HEK293 (cell line): ENCODE data around the gene TFPT.

ENCODE experiments used
- CTCF ChIA-PET: fragments of 350-600 bp; formaldehyde crosslinking; extraction: SDS; loops from one replicate; lab custom pipeline; 2021; ENCODE audit warnings: antibody characterized with exemption; lab: Yijun Ruan, JAX
- POLR2A ChIA-PET: fragments of 300-600 bp; formaldehyde crosslinking; extraction: SDS; loops from one replicate; lab custom pipeline; 2020; ENCODE audit warnings: antibody characterized with exemption, inconsistent platforms; lab: Yijun Ruan, JAX
- H3K27ac ChIP-seq: fragments of 200-500 bp; sonication (Bioruptor generic); 2 replicates; pipeline ENCODE4 v1.5.1; 2014; ENCODE audit warnings: low read depth, low read length, control low read depth, inconsistent platforms; ENCODE audit errors: extremely low read depth
- H3K36me3 ChIP-seq, 2 experiments: fragments of 200-500 bp in 1 of 2; sonication (Bioruptor generic) in 1 of 2; 1 replicate in 1 of 2; 2 replicates in 1 of 2; pipeline ENCODE4 v1.5.1; 2014 to 2017; ENCODE audit warnings: inconsistent platforms in 2 of 2, low read length in 2 of 2; ENCODE audit not compliant: control insufficient read depth in 2 of 2, insufficient read depth in 1 of 2
- H3K4me1 ChIP-seq: fragments of 200-500 bp; sonication (Bioruptor generic); 2 replicates; pipeline ENCODE4 v1.5.1; 2014; ENCODE audit warnings: mild to moderate bottlenecking, low read length, inconsistent platforms; ENCODE audit not compliant: control insufficient read depth, insufficient read depth
- H3K4me3 ChIP-seq: 2 replicates; pipeline ENCODE4 v1.5.1; 2011; ENCODE audit warnings: low read depth, mild to moderate bottlenecking, control low read depth, low read length, moderate library complexity
- H3K9me3 ChIP-seq: fragments of 200-500 bp; sonication (Bioruptor generic); 2 replicates; pipeline ENCODE4 v1.5.1; 2014; ENCODE audit warnings: low read depth, low read length, inconsistent platforms; ENCODE audit not compliant: control insufficient read depth, insufficient read depth
- KLF8 ChIP-seq: fragments of 450-650 bp; formaldehyde crosslinking; IDR thresholded peaks from 2 replicates; pipeline ENCODE4 v1.5.1; 2016; ENCODE audit warnings: missing biosample characterization, missing genetic modification characterization
- OSR2 ChIP-seq: fragments of 450-650 bp; formaldehyde crosslinking; IDR thresholded peaks from 2 replicates; pipeline ENCODE4 v1.5.1; 2016; ENCODE audit warnings: missing biosample characterization, missing genetic modification characterization
- ZBTB1 ChIP-seq: fragments of 450-650 bp; formaldehyde crosslinking; IDR thresholded peaks from 2 replicates; pipeline ENCODE4 v1.5.1; 2016; ENCODE audit warnings: missing biosample characterization, missing genetic modification characterization
- ZBTB8A ChIP-seq: fragments of 450-650 bp; formaldehyde crosslinking; IDR thresholded peaks from 2 replicates; pipeline ENCODE4 v1.5.1; 2016; ENCODE audit warnings: missing biosample characterization, missing genetic modification characterization
- ZNF10 ChIP-seq: fragments of 450-650 bp; formaldehyde crosslinking; IDR thresholded peaks from 2 replicates; pipeline ENCODE4 v1.5.1; 2017; ENCODE audit warnings: missing biosample characterization, missing genetic modification characterization
- ZNF184 ChIP-seq: fragments of 450-650 bp; IDR thresholded peaks from 2 replicates; pipeline ENCODE4 v1.5.1; 2018; ENCODE audit warnings: missing biosample characterization, mild to moderate bottlenecking, missing genetic modification characterization
- ZNF214 ChIP-seq: fragments of 450-650 bp; formaldehyde crosslinking; IDR thresholded peaks from 2 replicates; pipeline ENCODE4 v1.5.1; 2017; ENCODE audit warnings: missing biosample characterization, mild to moderate bottlenecking, missing genetic modification characterization, borderline replicate concordance
- ZNF292 ChIP-seq: fragments of 450-650 bp; formaldehyde crosslinking; IDR thresholded peaks from 2 replicates; pipeline ENCODE4 v1.5.1; 2016; ENCODE audit warnings: low read depth, missing biosample characterization, missing genetic modification characterization, borderline replicate concordance
- ZNF514 ChIP-seq: fragments of 450-650 bp; formaldehyde crosslinking; IDR thresholded peaks from 2 replicates; pipeline ENCODE4 v1.5.1; 2016; ENCODE audit warnings: missing biosample characterization, missing genetic modification characterization
- ZNF560 ChIP-seq: fragments of 450-650 bp; formaldehyde crosslinking; IDR thresholded peaks from 2 replicates; pipeline ENCODE4 v1.5.1; 2017; ENCODE audit warnings: missing biosample characterization, missing genetic modification characterization, borderline replicate concordance
- ZNF596 ChIP-seq: fragments of 450-650 bp; IDR thresholded peaks from 2 replicates; pipeline ENCODE4 v1.5.0; 2018; ENCODE audit warnings: missing biosample characterization, mild to moderate bottlenecking, missing genetic modification characterization, moderate library complexity
- ZNF664 ChIP-seq: fragments of 450-650 bp; formaldehyde crosslinking; IDR thresholded peaks from 2 replicates; pipeline ENCODE4 v1.5.1; 2016; ENCODE audit warnings: missing biosample characterization, missing genetic modification characterization
- TF ChIP-seq, protein P1 (sequence below): fragments of 450-650 bp; formaldehyde crosslinking; IDR thresholded peaks from 2 replicates; pipeline ENCODE4 v1.5.1; 2016; ENCODE audit warnings: missing biosample characterization, missing genetic modification characterization
- TF ChIP-seq, protein P2 (sequence below): fragments of 450-650 bp; formaldehyde crosslinking; IDR thresholded peaks from 2 replicates; pipeline ENCODE4 v1.5.1; 2016; ENCODE audit warnings: missing biosample characterization, missing genetic modification characterization
- TF ChIP-seq, protein P3 (sequence below): fragments of 450-650 bp; formaldehyde crosslinking; IDR thresholded peaks from 2 replicates; pipeline ENCODE4 v1.5.1; 2016; ENCODE audit warnings: missing biosample characterization, missing genetic modification characterization
- TF ChIP-seq, protein P4 (sequence below): fragments of 450-650 bp; formaldehyde crosslinking; IDR thresholded peaks from 2 replicates; pipeline ENCODE4 v1.5.1; 2016; ENCODE audit warnings: missing biosample characterization, missing genetic modification characterization

TFPT gene

DNA sequence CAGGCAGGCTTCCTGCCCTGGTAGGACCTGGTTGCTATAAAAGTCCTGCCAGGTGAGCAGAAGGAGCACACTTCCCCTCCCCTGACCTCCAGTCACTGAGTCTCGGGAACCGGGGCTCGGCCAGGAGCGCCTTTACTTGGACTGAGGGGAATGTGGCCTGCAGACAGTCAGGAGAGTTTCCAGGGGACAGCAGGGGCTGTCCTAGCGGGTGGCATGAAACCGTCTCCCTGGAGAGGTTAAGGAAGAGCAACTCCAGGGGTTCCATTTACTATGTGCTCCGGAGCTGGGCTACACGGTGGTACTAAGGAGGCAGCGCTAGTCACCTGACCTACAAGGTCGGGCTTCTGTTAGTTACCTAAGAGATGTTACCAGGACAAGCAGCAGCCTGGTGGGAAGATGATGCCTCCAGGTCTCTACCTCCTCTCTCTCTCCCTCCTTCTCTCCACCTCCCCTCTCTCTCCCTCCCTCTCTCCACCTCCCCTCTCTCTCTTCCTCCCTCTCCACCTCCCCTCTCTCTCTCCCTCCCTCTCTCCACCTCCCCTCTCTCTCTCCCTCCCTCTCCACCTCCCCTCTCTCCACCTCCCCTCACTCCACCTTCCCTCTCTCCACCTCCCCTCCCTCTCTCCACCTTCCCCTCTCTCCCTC lies 18.0 kb upstream of the TFPT start (continued):
- 0 out of 2 replicates have a peak, but pooled peaks have one; percentile 37 for TF ChIP-seq ZNF596 (tag by site-specific recombination)

DNA sequence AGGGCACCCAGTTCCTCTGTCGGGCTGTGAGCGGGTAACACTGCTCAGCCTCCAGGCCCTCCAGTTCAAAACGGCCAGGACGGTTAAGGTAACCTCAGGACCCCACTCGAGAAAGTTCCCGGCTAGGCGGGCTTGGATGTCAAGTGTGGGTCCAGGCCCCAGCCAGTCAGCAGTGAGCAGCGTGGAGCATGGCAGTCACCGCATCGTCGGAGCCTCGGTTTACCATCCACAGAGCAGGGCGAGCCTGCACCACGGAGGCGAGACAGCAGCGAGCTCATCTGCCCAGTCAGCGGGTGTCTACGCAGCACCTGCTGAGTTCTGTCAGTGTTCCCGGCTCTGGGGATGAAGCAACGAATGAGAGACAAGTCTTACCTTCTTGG lies 14.2 kb upstream of the TFPT start:
- POLR2A ChIA-PET: no interaction called here
- TF ChIP-seq OSR2: no peak
- TF ChIP-seq, protein P1, sequence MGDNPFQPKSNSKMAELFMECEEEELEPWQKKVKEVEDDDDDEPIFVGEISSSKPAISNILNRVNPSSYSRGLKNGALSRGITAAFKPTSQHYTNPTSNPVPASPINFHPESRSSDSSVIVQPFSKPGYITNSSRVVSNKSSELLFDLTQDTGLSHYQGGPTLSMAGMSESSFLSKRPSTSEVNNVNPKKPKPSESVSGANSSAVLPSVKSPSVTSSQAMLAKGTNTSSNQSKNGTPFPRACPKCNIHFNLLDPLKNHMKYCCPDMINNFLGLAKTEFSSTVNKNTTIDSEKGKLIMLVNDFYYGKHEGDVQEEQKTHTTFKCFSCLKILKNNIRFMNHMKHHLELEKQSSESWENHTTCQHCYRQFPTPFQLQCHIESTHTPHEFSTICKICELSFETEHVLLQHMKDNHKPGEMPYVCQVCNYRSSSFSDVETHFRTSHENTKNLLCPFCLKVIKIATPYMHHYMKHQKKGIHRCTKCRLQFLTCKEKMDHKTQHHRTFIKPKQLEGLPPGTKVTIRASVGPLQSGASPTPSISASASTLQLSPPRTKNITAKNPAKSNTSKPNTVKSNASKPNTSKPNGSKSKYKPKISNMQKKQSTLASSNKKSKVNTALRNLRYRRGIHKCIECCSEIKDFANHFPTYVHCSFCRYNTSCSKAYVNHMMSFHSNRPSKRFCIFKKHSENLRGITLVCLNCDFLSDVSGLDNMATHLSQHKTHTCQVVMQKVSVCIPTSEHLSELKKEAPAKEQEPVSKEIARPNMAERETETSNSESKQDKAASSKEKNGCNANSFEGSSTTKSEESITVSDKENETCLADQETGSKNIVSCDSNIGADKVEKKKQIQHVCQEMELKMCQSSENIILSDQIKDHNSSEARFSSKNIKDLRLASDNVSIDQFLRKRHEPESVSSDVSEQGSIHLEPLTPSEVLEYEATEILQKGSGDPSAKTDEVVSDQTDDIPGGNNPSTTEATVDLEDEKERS: no peak
- CTCF ChIA-PET: no interaction called here
- Histone ChIP-seq H3K36me3 (peaks cover 17 to 67% of the 10 kb centered on the region in 2 experiments), H3K4me1 (no peaks in the 10 kb centered on the region), H3K4me3 (no peak overlapping the region), H3K27ac (no peak overlapping the region), H3K9me3 (peaks cover 2% of the 10 kb centered on the region)

DNA sequence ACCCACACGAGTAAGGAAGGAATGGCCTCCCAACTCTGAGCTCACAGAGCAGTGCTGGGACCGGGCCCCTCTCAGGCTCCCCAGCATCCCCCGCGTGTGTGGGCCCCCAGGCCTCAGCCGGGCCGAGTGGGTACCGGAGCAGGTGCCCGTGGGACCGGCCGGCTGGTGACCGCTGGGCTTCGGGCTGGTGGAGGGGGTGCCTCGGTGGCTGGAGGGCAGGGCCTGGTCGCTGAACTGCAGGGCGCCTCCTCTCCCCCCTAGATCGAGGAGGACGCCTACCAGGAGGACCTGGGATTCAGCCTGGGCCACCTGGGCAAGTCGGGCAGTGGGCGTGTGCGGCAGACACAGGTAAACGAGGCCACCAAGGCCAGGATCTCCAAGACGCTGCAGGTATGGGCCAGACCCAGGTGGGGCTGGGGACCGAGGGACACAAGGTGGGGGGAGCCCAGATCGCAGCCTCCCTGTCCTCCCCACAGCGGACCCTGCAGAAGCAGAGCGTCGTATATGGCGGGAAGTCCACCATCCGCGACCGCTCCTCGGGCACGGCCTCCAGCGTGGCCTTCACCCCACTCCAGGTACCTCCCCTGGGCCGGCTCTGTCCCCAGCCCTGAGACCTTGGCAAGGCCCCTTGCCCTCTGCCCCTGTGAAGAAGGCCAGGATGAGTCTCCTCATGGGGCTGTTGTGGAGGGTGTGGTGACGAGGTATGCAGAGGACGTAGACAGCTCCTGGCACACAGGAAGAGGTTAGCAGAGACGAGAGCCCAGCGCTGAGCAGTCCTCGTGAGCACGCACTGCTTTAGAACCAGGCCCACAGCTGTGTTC lies 13.5 kb upstream of the TFPT start:
- H3K4me1 ChIP-seq: no peaks in the 10 kb centered on the region
- POLR2A ChIA-PET: interaction anchor here (6.2 kb wide), 1 partner anchor 8 kb away, joined by 37 read pairs; the partner anchor contains the start of gene CNOT3
- CTCF ChIA-PET: interaction anchor here (0.5 kb wide), 1 partner anchor 1313 kb away, joined by 3 read pairs; no protein-coding TSS in a partner anchor
- peaks cover 17 to 73% of the 10 kb centered on the region in 2 experiments for H3K36me3 ChIP-seq
- peaks cover 2% of the 10 kb centered on the region for H3K9me3 ChIP-seq
- no peak overlapping the region for H3K4me3 ChIP-seq
- TF ChIP-seq, protein P2, sequence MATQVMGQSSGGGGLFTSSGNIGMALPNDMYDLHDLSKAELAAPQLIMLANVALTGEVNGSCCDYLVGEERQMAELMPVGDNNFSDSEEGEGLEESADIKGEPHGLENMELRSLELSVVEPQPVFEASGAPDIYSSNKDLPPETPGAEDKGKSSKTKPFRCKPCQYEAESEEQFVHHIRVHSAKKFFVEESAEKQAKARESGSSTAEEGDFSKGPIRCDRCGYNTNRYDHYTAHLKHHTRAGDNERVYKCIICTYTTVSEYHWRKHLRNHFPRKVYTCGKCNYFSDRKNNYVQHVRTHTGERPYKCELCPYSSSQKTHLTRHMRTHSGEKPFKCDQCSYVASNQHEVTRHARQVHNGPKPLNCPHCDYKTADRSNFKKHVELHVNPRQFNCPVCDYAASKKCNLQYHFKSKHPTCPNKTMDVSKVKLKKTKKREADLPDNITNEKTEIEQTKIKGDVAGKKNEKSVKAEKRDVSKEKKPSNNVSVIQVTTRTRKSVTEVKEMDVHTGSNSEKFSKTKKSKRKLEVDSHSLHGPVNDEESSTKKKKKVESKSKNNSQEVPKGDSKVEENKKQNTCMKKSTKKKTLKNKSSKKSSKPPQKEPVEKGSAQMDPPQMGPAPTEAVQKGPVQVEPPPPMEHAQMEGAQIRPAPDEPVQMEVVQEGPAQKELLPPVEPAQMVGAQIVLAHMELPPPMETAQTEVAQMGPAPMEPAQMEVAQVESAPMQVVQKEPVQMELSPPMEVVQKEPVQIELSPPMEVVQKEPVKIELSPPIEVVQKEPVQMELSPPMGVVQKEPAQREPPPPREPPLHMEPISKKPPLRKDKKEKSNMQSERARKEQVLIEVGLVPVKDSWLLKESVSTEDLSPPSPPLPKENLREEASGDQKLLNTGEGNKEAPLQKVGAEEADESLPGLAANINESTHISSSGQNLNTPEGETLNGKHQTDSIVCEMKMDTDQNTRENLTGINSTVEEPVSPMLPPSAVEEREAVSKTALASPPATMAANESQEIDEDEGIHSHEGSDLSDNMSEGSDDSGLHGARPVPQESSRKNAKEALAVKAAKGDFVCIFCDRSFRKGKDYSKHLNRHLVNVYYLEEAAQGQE (tag by site-specific recombination): no peak
- TF ChIP-seq, protein P3, sequence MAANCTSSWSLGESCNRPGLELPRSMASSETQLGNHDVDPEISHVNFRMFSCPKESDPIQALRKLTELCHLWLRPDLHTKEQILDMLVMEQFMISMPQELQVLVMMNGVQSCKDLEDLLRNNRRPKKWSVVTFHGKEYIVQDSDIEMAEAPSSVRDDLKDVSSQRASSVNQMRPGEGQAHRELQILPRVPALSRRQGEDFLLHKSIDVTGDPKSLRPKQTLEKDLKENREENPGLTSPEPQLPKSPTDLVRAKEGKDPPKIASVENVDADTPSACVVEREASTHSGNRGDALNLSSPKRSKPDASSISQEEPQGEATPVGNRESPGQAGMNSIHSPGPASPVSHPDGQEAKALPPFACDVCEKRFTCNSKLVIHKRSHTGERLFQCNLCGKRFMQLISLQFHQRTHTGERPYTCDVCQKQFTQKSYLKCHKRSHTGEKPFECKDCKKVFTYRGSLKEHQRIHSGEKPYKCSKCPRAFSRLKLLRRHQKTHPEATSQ (tag by site-specific recombination): no peak
- H3K27ac ChIP-seq: no peak overlapping the region

DNA sequence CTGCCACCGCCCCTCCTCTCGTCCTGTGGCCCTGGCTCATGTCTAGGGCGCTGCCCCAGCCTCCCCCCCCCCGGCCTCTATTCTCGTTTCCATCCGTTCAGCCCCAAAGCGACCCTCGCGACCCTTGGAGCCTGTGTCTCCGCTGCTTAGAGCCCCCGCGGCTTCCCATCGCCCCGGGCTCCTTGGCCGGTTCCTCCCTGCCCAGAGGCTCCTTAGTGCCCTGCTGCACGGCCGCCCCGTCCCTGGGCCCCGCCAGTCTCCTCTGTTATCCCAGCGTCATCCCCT lies 12.9 kb upstream of the TFPT start:
- CTCF ChIA-PET: interaction anchor here (0.5 kb wide), 1 partner anchor 1313 kb away, joined by 3 read pairs; no protein-coding TSS in a partner anchor
- Histone ChIP-seq H3K4me3 (no peak overlapping the region), H3K27ac (no peak overlapping the region), H3K9me3 (no peaks in the 10 kb centered on the region), H3K4me1 (no peaks in the 10 kb centered on the region), H3K36me3 (peaks cover 17 to 79% of the 10 kb centered on the region in 2 experiments)
- POLR2A ChIA-PET: interaction anchor here (0.6 to 6.2 kb wide), 2 partner anchors 9 to 244 kb away, joined by 3 to 37 read pairs; partner anchors contain the start of gene CNOT3
- TF ChIP-seq ZNF10 (tag by site-specific recombination) (no peak), ZBTB1 (tag by site-specific recombination) (no peak), OSR2 (no peak), ZNF184 (tag by site-specific recombination) (no peak), ZNF514 (tag by site-specific recombination) (no peak), ZNF560 (no peak), ZNF292 (tag by site-specific recombination) (no peak), ZNF664 (tag by site-specific recombination) (no peak), KLF8 (tag by site-specific recombination) (no peak), ZBTB8A (no peak), ZNF214 (tag by site-specific recombination) (no peak)
- TF ChIP-seq, protein P4, sequence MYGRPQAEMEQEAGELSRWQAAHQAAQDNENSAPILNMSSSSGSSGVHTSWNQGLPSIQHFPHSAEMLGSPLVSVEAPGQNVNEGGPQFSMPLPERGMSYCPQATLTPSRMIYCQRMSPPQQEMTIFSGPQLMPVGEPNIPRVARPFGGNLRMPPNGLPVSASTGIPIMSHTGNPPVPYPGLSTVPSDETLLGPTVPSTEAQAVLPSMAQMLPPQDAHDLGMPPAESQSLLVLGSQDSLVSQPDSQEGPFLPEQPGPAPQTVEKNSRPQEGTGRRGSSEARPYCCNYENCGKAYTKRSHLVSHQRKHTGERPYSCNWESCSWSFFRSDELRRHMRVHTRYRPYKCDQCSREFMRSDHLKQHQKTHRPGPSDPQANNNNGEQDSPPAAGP: no peak
